DMS79 treated with DMSO at 0.1 percent for 48 hours (cell line): ENCODE measurements around the gene C1orf159.

Source experiments
- DNase-seq: peaks from one replicate; lab custom pipeline; 2025; lab: John Stamatoyannopoulos, UW

C1orf159 gene

DNA sequence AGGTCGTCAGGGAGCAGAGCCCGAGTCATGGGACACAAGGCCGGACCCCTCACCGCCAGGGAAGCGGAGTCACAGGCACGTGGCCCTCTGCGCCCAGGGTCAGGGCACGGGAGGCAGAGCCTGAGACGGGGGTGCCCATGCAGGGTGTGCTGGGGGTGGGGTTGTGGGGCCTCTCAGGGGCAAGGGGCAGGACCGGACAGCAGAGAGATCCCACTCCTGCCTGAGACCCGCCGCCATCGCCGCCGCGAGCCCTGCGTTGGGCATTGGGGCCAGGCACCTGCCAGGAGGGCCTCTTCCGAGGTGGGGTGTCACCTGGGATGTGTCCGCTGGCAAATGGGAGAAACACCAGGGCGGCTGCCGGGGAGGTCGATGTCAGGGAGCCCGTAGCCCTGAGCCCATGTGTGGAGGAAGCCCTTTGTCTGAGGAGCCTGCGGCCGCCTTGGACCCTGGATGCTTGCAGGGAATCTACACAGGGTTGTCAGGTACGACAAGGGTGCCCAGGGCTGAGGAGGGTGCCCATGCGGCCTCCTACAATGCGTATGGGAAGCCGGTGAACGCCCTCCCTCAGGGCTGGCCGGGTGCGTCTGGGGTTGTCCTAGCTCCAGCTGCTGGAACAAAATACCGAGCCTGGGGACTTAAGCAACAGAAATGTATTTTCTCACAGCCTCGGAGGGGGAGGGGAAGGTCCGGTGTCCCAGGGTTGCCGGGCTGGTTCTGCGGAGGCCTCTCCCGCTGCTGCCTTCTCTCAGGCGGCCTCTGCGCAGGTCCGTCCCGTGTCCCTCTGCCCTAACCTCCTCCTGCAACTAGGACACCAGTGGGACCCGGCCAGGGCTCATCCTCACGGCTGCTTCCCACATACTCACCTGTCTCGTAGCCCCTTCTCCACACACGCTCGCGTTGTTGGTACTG, 16.4 kb upstream of the C1orf159 start:
- DNase-seq: no peak

DNA sequence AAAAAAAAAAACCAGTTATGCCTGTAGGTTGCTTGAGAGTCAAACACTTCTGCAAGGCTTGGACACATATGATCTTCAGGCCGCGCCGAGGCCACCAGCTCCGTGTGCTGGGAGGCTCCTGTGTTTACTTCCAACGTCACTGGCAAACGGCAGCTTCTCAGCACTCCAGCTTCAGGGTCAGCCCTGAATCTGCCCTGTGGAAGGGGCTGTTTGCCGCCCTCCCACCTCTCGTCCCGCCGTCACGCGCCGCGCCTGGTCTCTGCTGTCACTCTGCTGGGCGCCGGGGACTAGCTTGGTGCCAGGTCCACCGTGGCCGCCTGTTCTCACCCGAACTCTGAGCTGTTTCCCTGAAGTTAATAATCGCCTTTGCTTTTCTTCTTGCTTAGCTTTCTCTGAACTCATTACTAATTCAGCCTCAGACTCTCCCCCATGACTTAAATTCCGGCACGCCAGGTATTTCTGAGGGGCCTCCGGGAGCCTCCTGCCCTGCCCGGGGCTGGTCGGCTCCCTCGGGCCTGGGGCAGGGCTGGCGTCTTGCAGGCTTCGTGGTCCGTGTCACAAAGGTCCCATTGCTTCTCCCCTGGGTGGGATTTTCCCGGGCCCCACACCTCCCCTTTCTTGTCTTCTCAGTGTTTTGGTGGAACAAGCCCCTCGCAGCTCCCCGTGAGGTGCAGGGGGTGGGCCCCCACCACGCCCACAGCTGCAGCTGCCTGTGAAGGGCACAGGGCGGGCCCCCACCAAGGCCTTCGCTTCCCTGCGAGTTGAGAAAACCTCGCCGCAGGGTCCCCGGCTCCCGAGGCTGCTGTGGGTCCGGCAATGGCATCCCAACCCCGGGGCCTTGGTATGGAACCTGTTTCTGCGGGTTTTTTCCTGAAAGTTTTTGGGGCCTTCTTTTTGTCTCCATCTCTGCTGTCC, 14.6 kb upstream of the C1orf159 start:
- no peak for DNase-seq

DNA sequence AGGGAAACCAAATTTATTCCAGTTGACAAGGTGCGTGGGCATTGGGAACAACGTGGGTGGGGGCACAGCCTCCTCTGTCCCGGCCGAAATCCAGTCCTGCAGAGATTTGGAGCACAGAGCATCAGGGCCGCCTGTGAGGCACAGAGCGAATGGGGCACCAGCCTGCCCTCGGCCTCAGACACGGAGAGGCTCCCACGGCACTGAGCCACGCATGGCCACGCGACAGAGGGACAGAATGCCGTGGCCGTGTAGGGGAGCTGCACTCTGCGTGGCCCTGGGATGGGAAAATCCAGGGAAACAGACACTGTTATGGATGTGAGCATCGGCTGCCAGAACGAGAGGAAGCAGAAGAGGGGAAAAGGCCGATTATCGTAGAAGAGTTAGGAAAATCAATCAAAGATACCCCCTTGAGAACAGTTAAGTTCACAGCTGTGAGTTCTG, 13.5 kb upstream of the C1orf159 start:
- no peak for DNase-seq

DNA sequence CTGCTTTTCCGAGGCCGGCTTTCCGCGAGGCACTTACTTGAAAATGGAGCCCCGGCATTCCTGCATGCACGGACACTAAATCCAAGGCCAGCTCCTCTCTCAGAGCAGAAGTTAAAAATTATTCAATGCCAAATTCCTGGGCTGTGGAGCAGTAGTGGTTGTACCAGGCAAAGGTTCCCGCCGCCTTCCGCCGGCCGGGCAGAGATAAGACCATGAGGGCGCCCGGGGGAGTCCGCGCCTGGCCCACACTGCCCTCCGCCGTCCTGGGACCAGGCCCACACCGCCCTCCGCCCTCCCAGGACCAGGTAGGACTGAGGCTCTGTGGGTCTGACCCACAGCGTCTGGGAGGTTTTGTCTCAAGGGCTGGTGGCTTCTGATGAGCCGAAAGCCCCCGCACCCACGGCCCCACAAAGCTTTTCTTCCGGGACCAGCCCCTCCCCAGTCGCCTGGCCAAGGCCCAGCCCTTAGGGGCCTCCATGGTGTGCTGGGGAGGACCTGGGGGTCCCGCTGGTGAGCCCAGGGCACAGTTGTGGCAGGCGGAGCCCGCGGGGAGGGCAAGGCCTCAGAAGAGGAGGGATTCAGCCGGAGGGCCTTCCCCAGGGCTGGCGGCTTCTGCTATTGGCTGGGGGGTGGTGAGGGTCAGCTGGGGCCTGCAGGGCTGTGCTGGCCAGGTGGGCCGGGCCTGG, 12.7 kb upstream of the C1orf159 start:
- DNase-seq: no peak

- no peak for DNase-seq
Observed at GRCh38 chr1:1127551-1128451, 11.9 kb upstream of the C1orf159 start.

DNA sequence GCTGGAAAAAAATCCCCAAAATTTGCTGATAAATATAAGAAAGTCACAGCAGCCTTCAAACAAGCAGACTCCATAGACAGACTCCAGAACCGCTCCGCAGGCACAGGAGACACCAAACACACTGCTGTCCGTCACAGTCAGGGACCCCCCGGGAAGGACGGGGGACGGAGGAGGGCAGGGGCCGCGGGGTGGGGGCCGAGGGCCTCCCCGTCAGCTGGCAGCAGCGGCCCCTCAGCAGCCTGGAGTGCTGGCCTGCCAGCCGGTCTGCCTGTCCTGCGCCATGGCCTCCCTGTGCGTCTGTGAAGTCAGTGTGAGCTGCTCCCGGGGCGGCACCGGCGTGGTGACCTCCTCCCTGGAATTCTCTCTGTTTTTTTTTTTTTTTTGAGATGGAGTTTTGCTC, 10.1 kb upstream of the C1orf159 start:
- no peak for DNase-seq

DNA sequence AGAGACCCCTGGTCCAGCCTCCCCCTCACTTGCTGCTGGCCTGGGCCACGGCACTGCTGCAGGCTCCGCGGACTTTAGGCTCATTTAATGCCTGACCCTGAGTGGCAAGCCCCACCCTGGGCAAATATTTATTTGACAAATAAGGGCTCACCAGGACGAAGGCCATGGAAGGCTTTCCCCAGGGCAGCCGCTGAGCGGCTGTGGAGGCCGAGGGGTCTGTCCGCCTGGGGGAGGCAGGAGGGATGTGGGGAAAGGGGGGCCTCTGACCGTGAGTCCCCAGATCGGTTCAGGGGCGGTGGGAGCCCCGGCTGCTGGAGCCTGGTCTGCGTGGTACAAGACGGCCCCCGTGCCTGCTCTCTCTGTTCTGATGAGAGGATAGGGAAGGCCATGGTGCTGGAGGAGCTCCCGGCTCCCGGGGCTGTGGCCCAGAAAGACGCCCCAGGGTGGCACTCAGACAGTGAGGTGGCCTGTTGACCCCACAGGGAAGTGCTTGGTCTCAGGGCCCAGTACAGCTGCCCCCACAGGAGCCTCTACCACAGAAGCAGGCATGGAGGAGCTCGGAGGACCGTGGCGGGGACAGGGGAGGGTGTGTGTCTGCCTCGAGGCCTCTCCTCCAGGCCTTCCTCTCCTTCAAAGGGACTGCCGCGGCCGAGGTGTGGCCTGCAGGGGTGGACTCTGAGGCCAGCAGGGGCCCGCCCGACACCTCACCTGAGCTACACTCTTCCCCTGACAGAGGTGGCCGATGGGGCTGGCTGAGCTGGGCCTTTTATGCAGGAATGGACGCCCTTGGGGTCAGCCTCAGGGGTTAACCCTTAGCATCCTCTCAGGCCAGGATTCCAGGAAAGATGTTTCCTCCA, 9.1 kb upstream of the C1orf159 start:
- no peak for DNase-seq

DNA sequence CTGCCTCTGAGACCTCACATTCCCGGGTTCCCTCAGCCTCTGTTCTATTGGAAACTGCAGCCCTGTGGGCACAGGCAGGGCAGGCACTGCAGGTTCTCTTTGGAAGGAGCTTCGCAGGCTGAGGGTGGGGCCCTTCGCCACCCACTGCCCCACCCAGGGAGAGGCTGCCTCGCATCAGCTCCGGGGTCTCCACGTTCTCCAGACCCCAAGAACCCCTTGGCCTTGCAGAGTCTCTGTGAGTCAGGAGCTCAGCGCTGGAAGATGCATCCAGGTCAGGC, 8.6 kb upstream of the C1orf159 start:
- DNase-seq: no peak

DNA sequence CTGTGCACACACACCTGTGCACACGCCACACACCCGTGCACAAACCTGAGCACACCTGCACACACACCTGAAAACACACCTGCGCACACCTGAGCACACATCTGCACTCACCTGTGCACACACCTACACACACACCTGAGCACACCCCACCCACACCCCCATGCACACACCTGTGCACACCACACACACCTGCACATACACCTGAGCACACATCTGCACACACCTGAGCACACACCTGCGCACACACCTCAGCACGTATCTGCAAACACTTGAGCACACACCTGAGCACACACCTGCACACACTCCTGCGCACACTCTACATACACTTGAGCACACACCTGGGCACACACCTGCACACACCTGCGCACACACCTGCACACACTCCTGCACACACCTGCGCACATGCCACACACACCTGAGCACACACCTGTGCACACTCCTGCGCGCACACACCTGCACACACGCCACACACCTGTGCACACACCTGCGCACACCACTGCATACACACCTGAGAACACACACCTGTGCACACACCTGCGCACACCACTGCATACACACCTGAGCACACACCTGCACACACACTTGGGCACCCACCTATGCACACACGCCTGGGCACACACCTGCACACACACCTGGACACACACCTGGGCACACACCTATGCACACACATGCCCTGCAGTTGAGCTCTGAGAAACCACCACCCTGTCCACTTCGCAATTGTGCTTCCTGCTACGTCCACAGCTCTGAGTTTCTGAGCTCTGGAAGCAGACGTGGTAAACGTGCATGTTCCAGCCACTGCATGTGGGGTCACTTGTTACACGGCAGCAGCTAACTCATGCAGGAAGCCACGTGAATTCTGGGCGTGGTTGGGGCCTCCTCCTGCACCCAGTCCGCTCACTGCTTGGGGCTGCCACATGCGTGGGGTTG, 8.0 kb upstream of the C1orf159 start:
- DNase-seq: no peak

GRCh38 chr1:1122981-1123480, 7.1 kb upstream of the C1orf159 start:
- no peak for DNase-seq

DNA sequence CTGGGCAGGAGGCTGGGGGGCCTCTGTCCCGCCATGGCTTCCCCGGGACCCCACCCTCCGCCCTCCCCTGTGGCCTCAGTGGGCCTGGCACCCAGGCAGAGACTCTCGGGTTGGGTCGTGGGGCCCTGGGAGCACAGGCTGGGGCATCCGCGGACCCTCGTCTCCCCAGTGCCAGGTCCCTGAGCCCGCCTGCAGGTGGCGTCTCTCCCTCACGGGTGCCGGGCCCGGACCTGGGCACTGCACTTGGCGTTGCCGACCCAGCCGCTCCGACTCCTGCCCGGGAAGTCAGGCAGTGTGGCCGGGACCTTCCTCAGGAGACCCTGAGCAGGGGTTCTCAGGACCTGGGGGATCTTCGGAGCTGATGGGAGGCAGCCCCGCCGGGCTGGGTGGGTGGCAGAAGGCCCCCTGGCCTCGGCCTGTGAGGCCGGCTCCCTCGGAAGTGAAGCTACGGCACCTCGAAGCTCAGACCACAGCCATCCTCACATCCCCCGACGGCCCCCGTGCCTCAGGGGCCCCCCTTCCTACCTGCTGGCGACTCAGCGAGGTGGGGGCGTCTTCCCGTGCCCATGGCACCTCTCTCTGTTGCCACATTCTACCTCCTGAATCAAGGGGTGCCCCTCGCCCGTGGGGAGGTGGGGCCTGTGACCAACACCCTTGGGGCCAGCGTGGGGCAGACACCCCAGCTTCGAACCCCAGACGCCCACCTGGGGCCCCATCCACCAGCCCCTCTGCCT, 6.4 kb upstream of the C1orf159 start:
- peak; percentile 82 for DNase-seq

DNA sequence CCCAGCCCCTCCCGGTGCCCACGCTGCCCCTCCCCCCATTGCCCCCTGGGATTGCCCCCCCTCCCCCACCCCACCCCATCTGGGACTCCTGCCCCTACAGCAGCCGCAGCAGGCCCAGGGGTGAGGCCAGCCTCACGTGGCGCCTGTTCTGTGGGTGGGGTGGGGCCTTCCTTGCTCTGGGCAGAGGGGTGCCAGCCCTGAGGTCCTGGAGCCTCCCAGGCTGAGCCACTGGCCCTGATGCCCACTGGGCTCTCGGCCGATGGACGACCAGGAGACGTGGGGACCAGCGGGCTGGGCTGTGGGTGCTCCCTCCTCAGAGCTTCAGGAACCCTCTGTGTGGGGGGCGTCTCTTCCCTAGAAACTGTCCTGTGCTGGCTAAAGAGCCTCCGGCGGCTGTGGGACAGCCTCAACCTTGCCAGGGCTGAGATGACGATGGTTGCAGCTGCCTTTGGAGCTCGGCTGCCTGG, 5.8 kb upstream of the C1orf159 start:
- DNase-seq: no peak

DNA sequence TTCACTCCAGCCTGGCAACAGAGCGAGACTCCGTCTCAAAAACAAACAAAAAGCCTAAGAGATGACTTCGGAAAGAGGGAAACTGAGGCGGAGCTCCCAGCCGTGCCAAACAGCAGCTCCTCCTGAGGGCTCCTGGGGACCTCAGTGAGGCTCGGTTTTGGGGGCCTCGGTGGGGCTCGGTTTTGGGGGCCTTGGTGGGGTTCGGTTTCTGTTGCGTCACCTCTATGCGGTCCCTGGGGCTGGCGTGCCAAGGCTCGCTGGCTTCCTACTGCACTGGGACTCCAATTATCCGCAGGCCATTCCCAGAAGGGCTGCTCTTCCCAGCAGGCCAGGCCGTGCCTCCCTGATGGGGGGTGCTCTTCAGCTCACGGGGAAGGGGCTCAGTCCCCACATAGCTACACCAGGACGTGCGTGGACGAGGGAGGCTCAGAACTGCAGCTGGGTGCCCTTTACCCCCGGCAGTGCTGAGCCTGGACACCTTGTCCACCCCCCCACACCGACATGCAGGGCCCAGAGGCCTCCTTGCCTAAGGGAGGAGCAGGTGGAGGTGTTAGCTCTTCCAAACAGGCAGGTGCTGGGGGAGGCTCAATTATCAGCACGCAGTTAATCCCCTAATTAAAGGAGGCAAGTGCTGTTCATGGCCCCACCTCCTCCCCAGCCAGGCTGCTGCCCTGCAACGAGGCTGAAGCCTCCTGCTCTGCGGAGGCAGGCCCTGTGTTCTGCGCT, 5.1 kb upstream of the C1orf159 start:
- no peak for DNase-seq

- DNase-seq: no peak
Observed at GRCh38 chr1:1120096-1120495, 4.2 kb upstream of the C1orf159 start.

GRCh38 chr1:1119272-1119890, 3.5 kb upstream of the C1orf159 start:
- no peak for DNase-seq

GRCh38 chr1:1118876-1119220, 3.0 kb upstream of the C1orf159 start:
- DNase-seq: no peak
